H1 (cell line): ENCODE data around the gene LAS1L.

Source experiments
- EGR1 ChIP-seq: IDR thresholded peaks from 2 replicates; pipeline ENCODE4 v1.6.1; 2011; ENCODE audit warnings: low read depth, low read length, borderline replicate concordance
- EP300 ChIP-seq, 2 experiments: IDR thresholded peaks; 1 replicate in 1 of 2; 2 replicates in 1 of 2; pipeline ENCODE4 v1.6.1; 2011 to 2012; ENCODE audit warnings: low read depth in 2 of 2, low read length in 2 of 2, mild to moderate bottlenecking in 2 of 2, borderline replicate concordance in 1 of 2, inconsistent platforms in 1 of 2, moderate library complexity in 1 of 2
- EZH2 ChIP-seq: fragments of 200-600 bp; sonication (generic); IDR thresholded peaks from 2 replicates; pipeline ENCODE4 v1.7.1; 2012; ENCODE audit warnings: low read depth, mild to moderate bottlenecking, moderate library complexity, low read length, inconsistent platforms; ENCODE audit not compliant: severe bottlenecking
- HDAC2 ChIP-seq, 2 experiments: fragments of 300-600 bp in 1 of 2; sonication (generic) in 1 of 2; IDR thresholded peaks; 2 replicates each; pipeline ENCODE4 v1.6.1; 2011 to 2012; ENCODE audit warnings: low read depth in 2 of 2, low read length in 2 of 2, mild to moderate bottlenecking in 2 of 2, moderate library complexity in 2 of 2, borderline replicate concordance in 1 of 2, inconsistent platforms in 1 of 2
- POLR2A ChIP-seq, 2 experiments: IDR thresholded peaks; 1 replicate in 1 of 2; 2 replicates in 1 of 2; pipeline ENCODE4 v1.6.1; 2011; ENCODE audit warnings: low read depth in 2 of 2, low read length in 2 of 2, mild to moderate bottlenecking in 2 of 2; ENCODE audit errors: control extremely low read depth in 1 of 2
- POLR2AphosphoS5 ChIP-seq: IDR thresholded peaks from 2 replicates; pipeline ENCODE4 v1.6.1; 2011; ENCODE audit warnings: low read depth, low read length
- RAD21 ChIP-seq, 2 experiments: IDR thresholded peaks in 1 of 2; conservative IDR thresholded peaks in 1 of 2; 2 replicates each; pipeline ENCODE4 v1.6.1; 2011; ENCODE audit warnings: low read depth in 2 of 2, low read length in 2 of 2, improper control_type of control experiment in 1 of 2, inconsistent platforms in 1 of 2, mild to moderate bottlenecking in 1 of 2, moderate library complexity in 1 of 2
- SIN3A ChIP-seq, 2 experiments: IDR thresholded peaks in 1 of 2; conservative IDR thresholded peaks in 1 of 2; 2 replicates each; pipeline ENCODE4 v1.6.1; 2011 to 2012; ENCODE audit warnings: low read length in 2 of 2, improper control_type of control experiment in 1 of 2, low read depth in 1 of 2, mild to moderate bottlenecking in 1 of 2
- SUZ12 ChIP-seq: fragments of 200-600 bp; sonication (generic); IDR thresholded peaks from 2 replicates; pipeline ENCODE4 v1.6.1; 2012; ENCODE audit warnings: mild to moderate bottlenecking, inconsistent platforms, low read length, moderate library complexity, mixed read lengths
- YY1 ChIP-seq: IDR thresholded peaks from 2 replicates; pipeline ENCODE4 v1.6.1; 2011; ENCODE audit warnings: low read depth, mild to moderate bottlenecking, low read length
- TF ChIP-seq, protein P1 (sequence below), 3 experiments: IDR thresholded peaks; 1 replicate in 2 of 3; 2 replicates in 1 of 3; pipeline versions ENCODE4 v1.5.1 to v1.6.1; 2011; ENCODE audit warnings: low read length in 3 of 3, mild to moderate bottlenecking in 3 of 3, inconsistent platforms in 2 of 3, low read depth in 1 of 3, moderate library complexity in 1 of 3; ENCODE audit not compliant: insufficient read depth in 1 of 3; ENCODE audit errors: control extremely low read depth in 1 of 3
- TF ChIP-seq, protein P2 (sequence below): IDR thresholded peaks from 2 replicates; pipeline ENCODE4 v1.6.1; 2012; ENCODE audit warnings: inconsistent platforms

- TF ChIP-seq RAD21 (IDR thresholded peaks at IDR 0.05 in 1 of 2, conservative IDR thresholded peaks at IDR 0.05 in 1 of 2; ENCODE audit: low read depth in 2 of 2, low read length in 2 of 2) (no peak), EZH2 (no peak), SUZ12 (no peak), YY1 (no peak), SIN3A (conservative IDR thresholded peaks at IDR 0.05 in 1 of 2, IDR thresholded peaks at IDR 0.05 in 1 of 2; ENCODE audit: low read depth in 1 of 2, low read length in 2 of 2) (no peak), HDAC2 (IDR thresholded peaks at IDR 0.05; ENCODE audit: borderline replicate concordance in 1 of 2, low read depth in 2 of 2, low read length in 2 of 2) (no peak), POLR2AphosphoS5 (no peak), POLR2A (IDR thresholded peaks at IDR 0.05; ENCODE audit: control extremely low read depth in 1 of 2, low read depth in 2 of 2, low read length in 2 of 2) (no peak), EGR1 (no peak), EP300 (IDR thresholded peaks at IDR 0.05; ENCODE audit: borderline replicate concordance in 1 of 2, low read depth in 2 of 2, low read length in 2 of 2) (no peak)
- TF ChIP-seq, protein P1, sequence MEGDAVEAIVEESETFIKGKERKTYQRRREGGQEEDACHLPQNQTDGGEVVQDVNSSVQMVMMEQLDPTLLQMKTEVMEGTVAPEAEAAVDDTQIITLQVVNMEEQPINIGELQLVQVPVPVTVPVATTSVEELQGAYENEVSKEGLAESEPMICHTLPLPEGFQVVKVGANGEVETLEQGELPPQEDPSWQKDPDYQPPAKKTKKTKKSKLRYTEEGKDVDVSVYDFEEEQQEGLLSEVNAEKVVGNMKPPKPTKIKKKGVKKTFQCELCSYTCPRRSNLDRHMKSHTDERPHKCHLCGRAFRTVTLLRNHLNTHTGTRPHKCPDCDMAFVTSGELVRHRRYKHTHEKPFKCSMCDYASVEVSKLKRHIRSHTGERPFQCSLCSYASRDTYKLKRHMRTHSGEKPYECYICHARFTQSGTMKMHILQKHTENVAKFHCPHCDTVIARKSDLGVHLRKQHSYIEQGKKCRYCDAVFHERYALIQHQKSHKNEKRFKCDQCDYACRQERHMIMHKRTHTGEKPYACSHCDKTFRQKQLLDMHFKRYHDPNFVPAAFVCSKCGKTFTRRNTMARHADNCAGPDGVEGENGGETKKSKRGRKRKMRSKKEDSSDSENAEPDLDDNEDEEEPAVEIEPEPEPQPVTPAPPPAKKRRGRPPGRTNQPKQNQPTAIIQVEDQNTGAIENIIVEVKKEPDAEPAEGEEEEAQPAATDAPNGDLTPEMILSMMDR (IDR thresholded peaks at IDR 0.05; ENCODE audit: control extremely low read depth in 1 of 3, insufficient read depth in 1 of 3, low read depth in 1 of 3, low read length in 3 of 3): no peak
- TF ChIP-seq, protein P2, sequence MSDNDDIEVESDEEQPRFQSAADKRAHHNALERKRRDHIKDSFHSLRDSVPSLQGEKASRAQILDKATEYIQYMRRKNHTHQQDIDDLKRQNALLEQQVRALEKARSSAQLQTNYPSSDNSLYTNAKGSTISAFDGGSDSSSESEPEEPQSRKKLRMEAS: no peak
Observed at GRCh38 chrX:65476564-65476963, 58.0 kb downstream of the LAS1L start.
